Measurements from ENCODE around the gene TRAM2.

- no peak for TF ChIP-seq TCF12 (IDR thresholded peaks at IDR 0.05; ENCODE audit: low read depth)
- no peak for TF ChIP-seq CEBPB (IDR thresholded peaks at IDR 0.05)
- TF ChIP-seq REST (IDR thresholded peaks at IDR 0.05; ENCODE audit: low read depth), result no peak
- no peak for TF ChIP-seq EP300 (IDR thresholded peaks at IDR 0.05; ENCODE audit: borderline replicate concordance)
- TF ChIP-seq RAD21 (IDR thresholded peaks at IDR 0.05; ENCODE audit: low read depth), result no peak
- TF ChIP-seq TEAD4 (IDR thresholded peaks at IDR 0.05), result no peak
- no peak for TF ChIP-seq YY1 (IDR thresholded peaks at IDR 0.05; ENCODE audit: low read depth)
- no peak for TF ChIP-seq TAF1 (IDR thresholded peaks at IDR 0.05; ENCODE audit: low read depth)
- no peak for TF ChIP-seq ZBTB7A (IDR thresholded peaks at IDR 0.05; ENCODE audit: low read depth)
- no peak for TF ChIP-seq FOXM1 (IDR thresholded peaks at IDR 0.05; ENCODE audit: borderline replicate concordance, low read depth)
- TF ChIP-seq, protein P1, sequence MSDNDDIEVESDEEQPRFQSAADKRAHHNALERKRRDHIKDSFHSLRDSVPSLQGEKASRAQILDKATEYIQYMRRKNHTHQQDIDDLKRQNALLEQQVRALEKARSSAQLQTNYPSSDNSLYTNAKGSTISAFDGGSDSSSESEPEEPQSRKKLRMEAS (IDR thresholded peaks at IDR 0.05), result no peak
- TF ChIP-seq NFIC (IDR thresholded peaks at IDR 0.05), result peak; percentile 63
- TF ChIP-seq CREB1 (IDR thresholded peaks at IDR 0.05; ENCODE audit: low read depth), result no peak
These were observed 13.9 kb downstream of the TRAM2 start for GRCh38 chr6:52562911-52563310.

Measured in Ishikawa (cell line).